ENCODE measurements around the gene FNBP1L.

The FNBP1L gene

GRCh38 chr1:93592551-93592949 is 144.6 kb downstream of the FNBP1L start:
- no peak for DNase-seq (ENCODE audit: low read depth in 3 of 3)

DNA sequence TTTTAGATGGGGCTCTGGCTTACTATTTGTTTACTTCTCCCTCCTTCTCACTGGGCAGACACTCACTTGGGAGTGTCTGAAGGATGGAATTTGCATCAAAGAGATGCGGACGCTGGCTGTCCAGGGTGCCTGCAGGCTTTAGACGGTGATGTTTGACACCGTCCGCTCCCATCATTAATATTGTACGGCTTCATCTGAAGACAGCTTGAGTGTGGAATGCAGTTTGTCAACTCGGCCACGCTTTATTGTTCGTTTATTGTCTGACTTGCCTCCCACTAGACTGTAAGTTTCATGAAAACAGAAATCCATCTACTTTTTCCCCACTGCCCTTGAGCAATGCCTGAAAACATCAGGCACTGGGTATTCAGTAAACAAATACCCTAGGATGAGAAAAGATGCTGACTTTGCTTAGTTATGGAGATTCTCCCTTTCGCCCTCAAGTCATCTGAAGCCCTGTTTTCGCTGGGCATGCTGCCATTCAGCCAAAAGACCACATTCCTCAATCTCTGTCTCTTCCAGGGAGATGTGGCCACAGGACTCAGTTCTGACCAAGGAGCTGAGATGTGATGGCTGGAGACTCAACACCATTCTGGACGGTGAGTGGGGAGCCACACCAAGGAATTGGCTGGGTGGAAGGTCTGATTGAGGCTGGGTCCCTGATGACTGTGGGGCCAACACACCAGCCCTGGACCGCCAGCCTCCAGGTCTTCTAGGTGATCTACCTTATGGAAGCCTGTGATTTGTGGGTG is 146.1 kb downstream of the FNBP1L start:
- no peak for DNase-seq (ENCODE audit: low read depth in 3 of 3)

DNA sequence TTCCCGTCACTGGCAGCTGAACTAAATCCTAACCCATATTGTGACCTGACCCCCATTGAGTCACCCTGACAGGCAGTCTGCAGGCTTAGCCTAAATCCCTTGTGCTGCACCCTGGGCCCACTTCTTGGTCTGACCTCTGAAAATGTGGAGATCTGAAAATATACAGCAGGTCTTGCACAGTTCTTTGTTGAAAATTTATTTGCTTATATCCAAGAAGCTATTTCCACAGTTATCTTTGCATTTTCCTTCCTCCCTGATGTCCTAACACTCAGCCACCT is 146.6 kb downstream of the FNBP1L start:
- DNase-seq (ENCODE audit: low read depth in 3 of 3) = no peak

- no peak for DNase-seq (ENCODE audit: low read depth in 3 of 3)
These were observed 147.3 kb downstream of the FNBP1L start for GRCh38 chr1:93595266-93595665.

DNA sequence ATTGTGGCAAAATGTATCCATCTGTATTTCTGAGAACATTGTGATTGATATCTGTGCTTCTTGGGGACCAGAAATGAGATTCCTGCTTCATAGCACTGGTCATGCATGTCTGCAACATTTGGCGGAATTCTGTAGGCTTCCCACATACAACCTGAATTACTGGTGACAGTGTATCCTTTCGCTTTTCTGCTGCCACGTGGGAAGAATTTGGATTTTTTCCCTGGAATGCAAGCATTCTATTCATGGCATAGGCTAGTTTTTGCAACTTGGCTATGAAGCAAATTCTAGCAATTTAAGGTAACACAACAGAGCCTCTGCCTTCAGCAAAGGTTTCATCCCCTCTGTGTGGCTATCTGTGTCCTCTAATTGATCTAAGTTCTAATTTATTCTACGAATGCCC is 147.8 kb downstream of the FNBP1L start:
- DNase-seq (ENCODE audit: low read depth in 3 of 3) = no peak

DNA sequence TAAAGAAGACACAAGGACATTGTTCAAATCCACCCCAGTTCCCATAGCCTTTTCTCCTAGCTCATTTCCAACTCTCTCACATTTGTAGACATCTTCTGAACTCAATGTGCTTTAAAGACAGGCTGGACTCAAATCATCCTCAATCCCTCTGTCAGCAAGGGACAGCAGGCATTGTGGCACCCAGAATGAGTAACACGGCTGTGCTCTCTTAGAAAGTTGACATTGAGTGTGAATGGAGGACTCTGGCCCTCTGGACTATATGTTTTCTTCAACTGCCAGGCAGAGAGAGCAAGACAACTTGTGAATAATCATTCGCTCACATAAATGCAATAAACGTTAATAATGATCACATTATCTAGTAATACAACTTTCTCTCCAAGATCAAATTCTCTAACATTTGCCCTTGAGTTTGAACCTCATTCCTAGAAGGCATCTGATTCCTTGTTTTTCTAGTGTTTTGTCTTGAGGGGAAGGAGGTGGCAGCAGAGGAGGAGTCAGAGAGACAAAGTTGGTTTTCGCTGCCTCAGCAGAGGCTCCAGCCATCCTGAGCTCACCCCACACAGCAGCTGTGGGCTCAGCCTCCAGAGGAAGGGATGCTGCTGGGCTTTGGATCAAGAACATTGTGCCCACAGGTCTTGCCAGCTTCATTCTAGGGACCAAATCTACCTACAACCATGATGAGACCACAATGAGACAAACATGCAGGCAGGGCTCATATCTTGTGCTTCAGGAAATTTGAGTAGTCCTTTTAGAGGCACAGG is 148.6 kb downstream of the FNBP1L start:
- DNase-seq (ENCODE audit: low read depth in 3 of 3) = no peak

GRCh38 chr1:93597709-93598108 is 149.8 kb downstream of the FNBP1L start:
- DNase-seq (ENCODE audit: low read depth in 3 of 3) = no peak

- no peak for DNase-seq (ENCODE audit: low read depth in 3 of 3)
These were observed 150.5 kb downstream of the FNBP1L start for GRCh38 chr1:93598396-93598795.

GRCh38 chr1:93598861-93599439 is 151.0 kb downstream of the FNBP1L start:
- DNase-seq (ENCODE audit: low read depth in 3 of 3) = no peak

DNA sequence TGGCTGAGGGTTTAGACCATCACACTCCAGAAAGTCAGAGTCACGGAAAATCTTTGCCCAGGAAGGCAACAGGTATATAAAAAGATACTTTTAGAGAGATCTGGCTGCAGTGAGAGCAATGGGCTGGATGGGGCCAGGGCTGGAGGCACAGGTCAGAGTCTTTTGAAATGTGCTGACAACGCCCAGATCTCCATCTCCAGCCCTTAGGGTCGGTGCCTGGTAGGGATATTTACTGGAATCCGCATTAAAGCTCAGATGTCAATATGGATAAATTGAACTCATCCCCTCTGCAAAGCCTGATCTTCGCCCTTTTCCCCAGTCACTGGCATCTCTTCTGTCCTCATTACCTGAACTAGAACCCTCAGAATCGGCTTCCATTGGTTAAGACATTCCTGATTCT is 151.6 kb downstream of the FNBP1L start:
- no peak for DNase-seq (ENCODE audit: low read depth in 3 of 3)

GRCh38 chr1:93600663-93601062 is 152.7 kb downstream of the FNBP1L start:
- no peak for DNase-seq (ENCODE audit: low read depth in 3 of 3)

GRCh38 chr1:93601686-93602085 is 153.8 kb downstream of the FNBP1L start:
- no peak for DNase-seq (ENCODE audit: low read depth in 3 of 3)

- no peak for DNase-seq (ENCODE audit: low read depth in 3 of 3)
These were observed 154.2 kb downstream of the FNBP1L start for GRCh38 chr1:93602101-93602500.

GRCh38 chr1:93603106-93603505 is 155.2 kb downstream of the FNBP1L start:
- DNase-seq (ENCODE audit: low read depth in 3 of 3) = no peak

- DNase-seq (ENCODE audit: low read depth in 3 of 3) = no peak
These were observed 155.7 kb downstream of the FNBP1L start for GRCh38 chr1:93603601-93604000.
